ENCODE data around the gene CAPN11. TPM values are rescaled to one million over a fixed set of nuclear protein-coding genes. Genes with fewer than 3 reads are reported as not detected.

Gene CAPN11
- total and polyA plus RNA-seq, 9 of the 15 experiments (the other 6 are each of a cell fraction or from before 2014, with no cell fraction given), result 0.03 to 0.61 (median 0.17) TPM; not detected in 1

DNA sequence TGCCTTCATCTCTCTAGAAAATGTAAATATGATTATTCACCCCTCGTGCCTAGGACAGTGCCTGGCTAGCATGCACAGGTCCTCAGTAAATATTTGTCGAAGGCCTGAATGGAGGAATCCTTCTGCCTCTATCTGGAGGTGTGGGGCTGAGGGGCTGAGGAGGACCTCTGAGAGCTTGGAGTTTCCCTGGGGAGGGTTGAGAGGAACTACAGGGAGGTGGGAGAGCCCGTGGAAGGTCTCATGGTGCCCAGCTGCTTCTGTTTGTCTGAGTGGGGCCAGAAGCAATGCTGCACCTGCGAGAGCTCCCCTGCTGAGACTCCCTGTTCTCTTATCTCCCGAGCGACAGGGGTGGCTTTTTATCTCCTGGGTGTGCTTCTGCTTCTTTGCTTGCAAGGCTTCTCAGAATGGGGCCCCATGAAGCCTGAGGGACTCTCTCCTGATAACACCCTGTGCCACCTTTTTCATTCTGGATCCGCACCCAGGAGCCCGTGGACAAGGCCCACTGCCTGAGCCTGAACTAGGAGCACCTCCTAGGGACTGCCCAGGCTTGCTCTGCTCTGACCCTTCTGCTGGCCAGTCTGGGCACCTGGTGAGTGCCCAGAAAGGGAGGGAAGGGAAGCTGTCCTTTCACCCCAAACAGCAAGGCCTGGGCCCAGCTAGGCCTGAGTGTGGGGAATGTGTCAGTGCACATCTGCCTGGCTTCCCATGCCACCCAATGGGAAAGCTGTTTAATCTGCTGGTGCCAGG lies 67.1 kb downstream of the CAPN11 start (continued):
- TF ChIP-seq ZC3H11A (IDR thresholded peaks at IDR 0.05; ENCODE audit: low read depth, low read length), result no peak
- no peak for TF ChIP-seq KLF6 (CRISPR knock-in tag; IDR thresholded peaks at IDR 0.05; ENCODE audit: borderline replicate concordance)
- TF ChIP-seq, protein P1, sequence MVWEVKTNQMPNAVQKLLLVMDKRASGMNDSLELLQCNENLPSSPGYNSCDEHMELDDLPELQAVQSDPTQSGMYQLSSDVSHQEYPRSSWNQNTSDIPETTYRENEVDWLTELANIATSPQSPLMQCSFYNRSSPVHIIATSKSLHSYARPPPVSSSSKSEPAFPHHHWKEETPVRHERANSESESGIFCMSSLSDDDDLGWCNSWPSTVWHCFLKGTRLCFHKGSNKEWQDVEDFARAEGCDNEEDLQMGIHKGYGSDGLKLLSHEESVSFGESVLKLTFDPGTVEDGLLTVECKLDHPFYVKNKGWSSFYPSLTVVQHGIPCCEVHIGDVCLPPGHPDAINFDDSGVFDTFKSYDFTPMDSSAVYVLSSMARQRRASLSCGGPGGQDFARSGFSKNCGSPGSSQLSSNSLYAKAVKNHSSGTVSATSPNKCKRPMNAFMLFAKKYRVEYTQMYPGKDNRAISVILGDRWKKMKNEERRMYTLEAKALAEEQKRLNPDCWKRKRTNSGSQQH (CRISPR knock-in tag; IDR thresholded peaks at IDR 0.05), result no peak
- no peak for TF ChIP-seq FOXJ3 (CRISPR knock-in tag; IDR thresholded peaks at IDR 0.05)
- no peak for TF ChIP-seq BDP1 (IDR thresholded peaks at IDR 0.05; ENCODE audit: insufficient read depth, insufficient read length)
- TF ChIP-seq POLR2B (IDR thresholded peaks at IDR 0.05; ENCODE audit: low read depth, partially characterized antibody), result no peak
- no peak for TF ChIP-seq BRF1 (IDR thresholded peaks at IDR 0.05; ENCODE audit: borderline replicate concordance, extremely low read depth, insufficient read length)
- no peak for TF ChIP-seq SETDB1 (IDR thresholded peaks at IDR 0.05; ENCODE audit: low read length)
- no peak for TF ChIP-seq HDAC8 (tag; IDR thresholded peaks at IDR 0.05)
- TF ChIP-seq BCOR (IDR thresholded peaks at IDR 0.05), result peak; percentile 79
- no peak for TF ChIP-seq ZNF695 (CRISPR knock-in tag; IDR thresholded peaks at IDR 0.05)
- TF ChIP-seq, protein P2, sequence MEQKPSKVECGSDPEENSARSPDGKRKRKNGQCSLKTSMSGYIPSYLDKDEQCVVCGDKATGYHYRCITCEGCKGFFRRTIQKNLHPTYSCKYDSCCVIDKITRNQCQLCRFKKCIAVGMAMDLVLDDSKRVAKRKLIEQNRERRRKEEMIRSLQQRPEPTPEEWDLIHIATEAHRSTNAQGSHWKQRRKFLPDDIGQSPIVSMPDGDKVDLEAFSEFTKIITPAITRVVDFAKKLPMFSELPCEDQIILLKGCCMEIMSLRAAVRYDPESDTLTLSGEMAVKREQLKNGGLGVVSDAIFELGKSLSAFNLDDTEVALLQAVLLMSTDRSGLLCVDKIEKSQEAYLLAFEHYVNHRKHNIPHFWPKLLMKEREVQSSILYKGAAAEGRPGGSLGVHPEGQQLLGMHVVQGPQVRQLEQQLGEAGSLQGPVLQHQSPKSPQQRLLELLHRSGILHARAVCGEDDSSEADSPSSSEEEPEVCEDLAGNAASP (IDR thresholded peaks at IDR 0.05), result no peak
- TF ChIP-seq, protein P3, sequence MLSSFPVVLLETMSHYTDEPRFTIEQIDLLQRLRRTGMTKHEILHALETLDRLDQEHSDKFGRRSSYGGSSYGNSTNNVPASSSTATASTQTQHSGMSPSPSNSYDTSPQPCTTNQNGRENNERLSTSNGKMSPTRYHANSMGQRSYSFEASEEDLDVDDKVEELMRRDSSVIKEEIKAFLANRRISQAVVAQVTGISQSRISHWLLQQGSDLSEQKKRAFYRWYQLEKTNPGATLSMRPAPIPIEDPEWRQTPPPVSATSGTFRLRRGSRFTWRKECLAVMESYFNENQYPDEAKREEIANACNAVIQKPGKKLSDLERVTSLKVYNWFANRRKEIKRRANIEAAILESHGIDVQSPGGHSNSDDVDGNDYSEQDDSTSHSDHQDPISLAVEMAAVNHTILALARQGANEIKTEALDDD (IDR thresholded peaks at IDR 0.05), result no peak
- no peak for TF ChIP-seq MAFG (tag; conservative IDR thresholded peaks at IDR 0.05)
- TF ChIP-seq, protein P4, sequence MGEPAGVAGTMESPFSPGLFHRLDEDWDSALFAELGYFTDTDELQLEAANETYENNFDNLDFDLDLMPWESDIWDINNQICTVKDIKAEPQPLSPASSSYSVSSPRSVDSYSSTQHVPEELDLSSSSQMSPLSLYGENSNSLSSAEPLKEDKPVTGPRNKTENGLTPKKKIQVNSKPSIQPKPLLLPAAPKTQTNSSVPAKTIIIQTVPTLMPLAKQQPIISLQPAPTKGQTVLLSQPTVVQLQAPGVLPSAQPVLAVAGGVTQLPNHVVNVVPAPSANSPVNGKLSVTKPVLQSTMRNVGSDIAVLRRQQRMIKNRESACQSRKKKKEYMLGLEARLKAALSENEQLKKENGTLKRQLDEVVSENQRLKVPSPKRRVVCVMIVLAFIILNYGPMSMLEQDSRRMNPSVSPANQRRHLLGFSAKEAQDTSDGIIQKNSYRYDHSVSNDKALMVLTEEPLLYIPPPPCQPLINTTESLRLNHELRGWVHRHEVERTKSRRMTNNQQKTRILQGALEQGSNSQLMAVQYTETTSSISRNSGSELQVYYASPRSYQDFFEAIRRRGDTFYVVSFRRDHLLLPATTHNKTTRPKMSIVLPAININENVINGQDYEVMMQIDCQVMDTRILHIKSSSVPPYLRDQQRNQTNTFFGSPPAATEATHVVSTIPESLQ (CRISPR knock-in tag; IDR thresholded peaks at IDR 0.05), result no peak
- TF ChIP-seq SRSF1 (IDR thresholded peaks at IDR 0.05; ENCODE audit: low read depth, low read length), result no peak
- TF ChIP-seq, protein P5, sequence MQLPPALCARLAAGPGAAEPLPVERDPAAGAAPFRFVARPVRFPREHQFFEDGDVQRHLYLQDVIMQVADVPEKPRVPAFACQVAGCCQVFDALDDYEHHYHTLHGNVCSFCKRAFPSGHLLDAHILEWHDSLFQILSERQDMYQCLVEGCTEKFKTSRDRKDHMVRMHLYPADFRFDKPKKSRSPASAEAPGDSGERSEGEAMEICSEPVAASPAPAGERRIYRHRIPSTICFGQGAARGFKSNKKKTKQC (CRISPR knock-in tag; IDR thresholded peaks at IDR 0.05), result no peak; the same call in 1 of the 2 replicates
- no peak for TF ChIP-seq ELF1 (tag; IDR thresholded peaks at IDR 0.05)
- TF ChIP-seq ZNF217 (CRISPR knock-in tag; IDR thresholded peaks at IDR 0.05), result no peak
- TF ChIP-seq TCF7L2 (IDR thresholded peaks at IDR 0.05; ENCODE audit: low read depth, low read length), result no peak
- peak; percentile 93 for TF ChIP-seq NFIC (IDR thresholded peaks at IDR 0.05)
- TF ChIP-seq MYC (IDR thresholded peaks at IDR 0.05; ENCODE audit: low read depth, low read length), result peak; percentile 83
- no peak for TF ChIP-seq MYC (CRISPR knock-in tag; IDR thresholded peaks at IDR 0.05; ENCODE audit: borderline replicate concordance, low read depth)
- TF ChIP-seq PCBP1 (IDR thresholded peaks at IDR 0.05; ENCODE audit: low read depth, low read length, poor library complexity, severe bottlenecking), result no peak

All from K562 (cell line).